Subcutaneous abdominal adipose tissue (tissue), 5 donors: Measurements from ENCODE around the gene HOXD4.

Experiments
- H3K27ac ChIP-seq: one replicate; pipeline ENCODE4 v1.7.0; 2013; ENCODE audit warnings: low read depth, mild to moderate bottlenecking, inconsistent platforms, low read length, moderate library complexity
- H3K27me3 ChIP-seq, 5 donors: one replicate each; pipeline ENCODE4 v1.7.0; 2013; ENCODE audit warnings: low read length in 5 of 5, inconsistent platforms in 1 of 5; ENCODE audit not compliant: control insufficient read depth in 5 of 5, insufficient read depth in 4 of 5
- H3K36me3 ChIP-seq, 5 donors: one replicate each; pipeline ENCODE4 v1.7.0; 2013; ENCODE audit warnings: low read length in 5 of 5; ENCODE audit not compliant: control insufficient read depth in 5 of 5, insufficient read depth in 5 of 5
- H3K4me1 ChIP-seq, 5 donors: one replicate each; pipeline ENCODE4 v1.7.0; 2013; ENCODE audit warnings: low read length in 5 of 5, mild to moderate bottlenecking in 3 of 5, moderate library complexity in 1 of 5; ENCODE audit not compliant: control insufficient read depth in 5 of 5, insufficient read depth in 5 of 5
- H3K4me3 ChIP-seq, 5 donors: one replicate each; pipeline ENCODE4 v1.7.0; 2013; ENCODE audit warnings: low read length in 5 of 5, low read depth in 1 of 5
- H3K9ac ChIP-seq, 5 donors: one replicate each; pipeline ENCODE4 v1.7.0; 2013; ENCODE audit warnings: low read length in 5 of 5, mild to moderate bottlenecking in 4 of 5, moderate library complexity in 3 of 5
- H3K9me3 ChIP-seq, 5 donors: one replicate each; pipeline ENCODE4 v1.7.0; 2013; ENCODE audit warnings: low read length in 5 of 5; ENCODE audit not compliant: control insufficient read depth in 5 of 5
- donor health status: healthy.
- donor health status: healthy.
- donor health status: healthy.
- donor health status: healthy.
- donor health status: healthy.

Gene HOXD4

DNA sequence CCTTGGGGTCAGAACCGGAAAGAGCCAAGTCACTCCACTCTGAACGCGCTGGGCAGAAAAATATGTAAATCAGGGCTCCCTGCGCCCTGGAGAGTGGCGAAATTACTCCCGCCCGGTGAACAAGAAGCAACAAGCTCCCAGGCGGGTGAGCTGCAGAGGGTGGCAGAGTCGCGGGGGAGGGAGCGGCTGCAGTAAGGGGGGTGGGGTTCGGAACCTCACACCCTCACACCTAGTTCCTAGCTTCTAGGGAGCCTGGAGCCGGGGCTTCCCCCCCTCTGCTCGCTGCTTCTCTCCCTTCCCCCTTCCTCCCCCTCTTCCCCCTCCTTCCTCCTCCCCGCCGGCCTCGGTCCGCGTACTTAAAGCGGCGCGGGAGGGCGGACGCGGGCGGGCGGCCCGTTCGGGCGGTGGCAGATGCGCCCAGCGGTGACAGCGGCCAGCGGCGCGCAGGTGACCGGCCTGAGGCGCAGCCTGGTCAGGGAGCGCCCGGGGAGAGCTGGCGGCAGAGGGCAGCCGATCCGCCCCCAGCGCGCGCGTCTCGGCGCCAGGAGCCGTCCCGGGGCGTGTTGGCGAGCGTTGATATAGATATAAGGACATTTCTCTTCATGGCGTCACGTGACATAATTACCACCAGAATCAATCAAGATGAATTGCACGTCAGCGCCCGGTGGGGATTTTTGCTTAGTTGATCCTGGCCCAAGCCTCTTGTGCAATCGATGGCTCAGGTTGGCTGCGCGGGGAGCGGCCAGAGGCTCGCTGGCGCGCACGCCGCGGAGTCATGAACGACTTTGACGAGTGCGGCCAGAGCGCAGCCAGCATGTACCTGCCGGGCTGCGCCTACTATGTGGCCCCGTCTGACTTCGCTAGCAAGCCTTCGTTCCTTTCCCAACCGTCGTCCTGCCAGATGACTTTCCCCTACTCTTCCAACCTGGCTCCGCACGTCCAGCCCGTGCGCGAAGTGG lies 44.5 kb upstream of the HOXD4 start, which contains the start of gene HOXD11:
TSS of gene HOXD11 (plus strand) at position 700 of the 959 bp plus-strand sequence. CDS start at position 776, 76 bp downstream.
- peak within 1 kb of the TSS in 4 of 5 donors; percentile 17 to 57 (median 42) for H3K4me3 ChIP-seq
- H3K36me3 ChIP-seq = no peaks in the 10 kb centered on the region
- peaks cover 73 to 92% (median 87%) of the 10 kb centered on the region in 5 donors for H3K27me3 ChIP-seq
- H3K4me1 ChIP-seq = peaks cover 0 to 44% (median 26%) of the 10 kb centered on the region in 5 donors
- H3K27ac ChIP-seq = no peak within 1 kb of the TSS
- H3K9me3 ChIP-seq = no peaks in the 10 kb centered on the region
- H3K9ac ChIP-seq = no peak within 1 kb of the TSS

DNA sequence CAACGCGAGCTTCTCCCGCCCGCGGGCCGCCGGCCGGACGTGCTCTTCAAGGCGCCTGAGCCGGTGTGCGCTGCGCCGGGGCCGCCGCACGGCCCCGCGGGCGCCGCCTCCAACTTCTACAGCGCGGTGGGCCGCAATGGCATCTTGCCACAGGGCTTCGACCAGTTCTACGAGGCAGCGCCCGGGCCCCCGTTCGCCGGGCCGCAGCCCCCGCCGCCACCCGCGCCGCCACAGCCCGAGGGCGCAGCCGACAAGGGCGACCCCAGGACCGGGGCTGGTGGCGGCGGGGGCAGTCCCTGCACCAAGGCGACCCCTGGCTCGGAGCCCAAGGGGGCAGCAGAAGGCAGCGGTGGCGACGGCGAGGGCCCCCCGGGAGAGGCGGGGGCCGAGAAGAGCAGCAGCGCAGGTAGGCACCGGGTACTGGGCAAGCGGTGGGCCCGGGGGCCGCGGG lies 43.6 kb upstream of the HOXD4 start:
- Histone ChIP-seq H3K36me3 (no peaks in the 10 kb centered on the region), H3K27me3 (peaks cover 74 to 92% (median 87%) of the 10 kb centered on the region in 5 donors), H3K27ac (no peak overlapping the region), H3K9me3 (no peaks in the 10 kb centered on the region), H3K4me3 (no peak overlapping the region), H3K9ac (no peak overlapping the region), H3K4me1 (peaks cover 0 to 44% (median 26%) of the 10 kb centered on the region in 5 donors)

DNA sequence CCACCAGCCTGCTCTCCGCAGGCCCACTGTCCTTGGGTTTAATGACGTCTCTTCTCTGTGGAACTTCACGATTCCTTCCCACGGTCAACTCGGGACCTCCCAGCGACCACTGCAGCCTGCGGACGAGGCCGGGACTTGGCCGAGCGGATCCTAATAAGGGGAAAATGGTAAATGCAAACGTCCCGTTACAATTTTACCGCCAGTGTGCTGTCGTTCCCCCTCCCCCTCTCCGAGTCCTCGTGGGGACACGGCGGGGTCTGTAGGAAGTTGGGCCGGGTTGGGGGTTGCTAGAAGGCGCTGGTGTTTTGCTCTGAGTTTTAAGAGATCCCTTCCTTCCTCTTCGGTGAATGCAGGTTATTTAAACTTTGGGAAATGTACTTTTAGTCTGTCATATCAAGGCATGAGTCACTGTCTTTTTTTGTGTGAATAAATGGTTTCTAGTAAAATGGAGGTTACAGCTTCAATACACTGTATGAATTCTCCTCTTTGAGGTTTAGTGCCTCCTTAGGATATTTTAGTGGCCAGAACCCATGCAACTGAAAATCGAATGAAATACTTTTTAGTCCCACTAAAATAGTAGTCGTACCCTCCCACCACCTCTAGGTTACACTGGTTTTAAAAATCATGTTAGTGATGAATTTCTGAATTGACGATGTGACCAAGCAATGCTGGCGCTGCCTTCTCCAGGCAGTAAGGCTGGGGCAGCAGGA lies 42.0 kb upstream of the HOXD4 start:
- H3K27me3 ChIP-seq = peaks cover 76 to 90% (median 85%) of the 10 kb centered on the region in 5 donors
- no peaks in the 10 kb centered on the region for H3K36me3 ChIP-seq
- H3K4me1 ChIP-seq = peaks cover 0 to 39% (median 21%) of the 10 kb centered on the region in 5 donors
- H3K27ac ChIP-seq = no peak overlapping the region
- no peak overlapping the region for H3K9ac ChIP-seq
- no peak overlapping the region for H3K4me3 ChIP-seq
- H3K9me3 ChIP-seq = no peaks in the 10 kb centered on the region

DNA sequence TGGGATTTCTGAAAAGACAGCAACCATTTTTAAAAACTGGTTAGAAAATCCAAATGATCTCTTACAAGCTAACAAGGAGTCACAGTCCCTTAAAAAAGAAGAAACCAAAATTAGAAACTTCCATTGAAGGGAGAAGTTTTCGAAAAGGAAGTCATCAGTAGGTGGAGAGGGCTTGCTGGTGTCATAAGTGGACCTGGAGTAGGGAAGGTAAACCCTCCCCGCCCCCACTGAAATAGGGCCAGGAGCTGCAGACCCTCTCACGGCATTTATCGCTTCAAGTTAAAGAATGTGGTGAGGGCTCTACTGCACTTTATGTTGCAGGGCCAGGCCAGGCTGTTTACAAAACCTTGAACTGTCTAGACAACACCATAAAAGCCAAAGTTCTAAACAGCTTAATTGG lies 41.4 kb upstream of the HOXD4 start:
- H3K27ac ChIP-seq = no peak overlapping the region
- H3K4me3 ChIP-seq = no peak overlapping the region
- H3K9me3 ChIP-seq = no peaks in the 10 kb centered on the region
- peaks cover 76 to 90% (median 85%) of the 10 kb centered on the region in 5 donors for H3K27me3 ChIP-seq
- no peak overlapping the region for H3K9ac ChIP-seq
- peaks cover 0 to 33% (median 16%) of the 10 kb centered on the region in 5 donors for H3K4me1 ChIP-seq
- no peaks in the 10 kb centered on the region for H3K36me3 ChIP-seq

DNA sequence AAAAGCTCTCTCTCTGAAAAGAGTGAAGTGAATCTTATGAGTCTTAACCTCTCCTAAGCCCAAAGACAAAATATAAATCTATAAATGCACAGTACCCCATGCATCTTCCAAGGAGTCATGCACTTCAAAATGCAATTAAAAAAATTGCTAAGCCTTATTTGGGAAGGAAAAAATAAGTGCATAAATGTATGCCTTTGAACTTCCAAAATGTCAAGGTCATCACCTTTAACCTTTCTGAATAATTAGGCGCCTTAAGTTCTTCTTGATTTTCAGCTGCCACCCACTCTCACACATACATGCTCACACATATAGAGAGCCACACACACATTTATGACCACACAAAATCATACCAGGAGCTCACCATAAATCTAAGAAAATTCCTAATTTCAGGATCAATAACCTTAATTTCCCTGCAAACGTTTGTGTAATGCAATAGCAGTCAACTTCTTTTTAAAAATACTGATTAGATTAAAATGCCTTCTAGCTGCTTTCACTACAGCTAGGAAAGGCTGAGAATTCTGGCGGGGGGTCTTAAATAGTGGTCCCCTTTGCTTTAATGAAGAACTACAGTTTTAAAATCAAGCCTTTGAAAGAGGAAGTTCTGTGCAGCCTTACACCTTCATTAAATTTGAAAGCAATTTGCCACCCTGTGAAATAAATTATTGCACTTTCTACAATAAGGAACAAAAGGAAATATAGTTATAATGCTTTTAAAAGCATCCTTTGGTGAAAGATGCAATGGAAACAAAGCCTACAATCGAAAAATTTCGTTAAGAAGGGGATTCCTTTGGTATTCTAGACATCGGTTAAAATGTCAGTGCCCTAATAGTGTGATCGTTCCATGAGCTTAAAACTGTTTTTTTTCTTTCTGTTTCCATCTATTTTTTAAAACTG lies 40.7 kb upstream of the HOXD4 start:
- Histone ChIP-seq H3K27me3 (peaks cover 73 to 89% (median 82%) of the 10 kb centered on the region in 5 donors), H3K4me3 (peak overlapping the region in 1 of 5 donors; percentile 22), H3K27ac (no peak overlapping the region), H3K36me3 (no peaks in the 10 kb centered on the region), H3K9ac (no peak overlapping the region), H3K9me3 (no peaks in the 10 kb centered on the region), H3K4me1 (peaks cover 0 to 29% (median 16%) of the 10 kb centered on the region in 5 donors)

DNA sequence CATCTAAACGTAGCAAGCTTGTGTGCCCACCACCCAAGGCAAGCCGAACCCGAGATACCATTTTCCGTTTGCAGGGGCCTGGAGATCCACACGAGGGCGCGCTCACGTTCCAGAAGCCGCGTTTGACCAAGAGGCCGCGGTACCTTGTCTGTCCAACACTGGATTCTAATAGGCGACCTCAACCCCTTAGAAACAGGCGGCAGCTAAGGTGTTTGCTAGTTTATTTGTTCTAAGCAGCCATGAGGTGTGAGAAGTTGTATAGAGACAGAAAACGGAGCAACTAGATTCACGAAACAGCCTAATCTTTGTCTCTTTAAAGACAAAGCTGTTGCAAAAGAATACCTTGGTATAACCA lies 40.1 kb upstream of the HOXD4 start:
- Histone ChIP-seq H3K27ac (no peak overlapping the region), H3K4me3 (peak overlapping the region in 1 of 5 donors; percentile 22), H3K27me3 (peaks cover 73 to 89% (median 82%) of the 10 kb centered on the region in 5 donors), H3K36me3 (no peaks in the 10 kb centered on the region), H3K4me1 (peaks cover 0 to 30% (median 16%) of the 10 kb centered on the region in 5 donors), H3K9me3 (no peaks in the 10 kb centered on the region), H3K9ac (no peak overlapping the region)

DNA sequence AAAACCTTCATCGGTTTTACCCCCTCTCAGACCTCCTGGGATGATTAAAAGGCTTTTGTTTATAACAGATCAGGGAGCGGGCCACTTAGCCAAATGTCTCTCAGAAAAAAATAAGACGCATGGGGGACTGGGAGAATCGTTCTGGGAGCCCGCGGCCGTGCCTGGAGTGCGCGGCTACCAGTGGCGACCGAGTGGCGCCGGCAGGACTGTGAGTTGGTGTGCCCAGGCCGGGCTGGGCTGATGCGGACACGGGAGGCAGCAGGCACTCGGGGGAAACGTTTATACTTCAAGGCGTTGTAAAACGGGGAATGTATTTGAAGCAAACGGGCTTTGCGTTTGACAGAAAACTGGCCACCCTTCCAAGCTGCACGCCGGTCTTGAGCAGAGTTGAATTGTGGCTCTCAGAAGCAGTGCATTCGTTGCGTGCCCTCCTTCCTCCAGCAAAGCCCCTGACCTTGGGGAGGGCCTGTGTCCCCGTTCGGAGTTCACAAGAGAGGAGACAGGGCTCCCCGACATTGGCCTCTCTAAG lies 39.4 kb upstream of the HOXD4 start:
- H3K4me3 ChIP-seq = no peak overlapping the region
- peaks cover 0 to 28% (median 15%) of the 10 kb centered on the region in 5 donors for H3K4me1 ChIP-seq
- no peaks in the 10 kb centered on the region for H3K9me3 ChIP-seq
- H3K9ac ChIP-seq = no peak overlapping the region
- no peak overlapping the region for H3K27ac ChIP-seq
- peaks cover 73 to 89% (median 84%) of the 10 kb centered on the region in 5 donors for H3K27me3 ChIP-seq
- no peaks in the 10 kb centered on the region for H3K36me3 ChIP-seq

DNA sequence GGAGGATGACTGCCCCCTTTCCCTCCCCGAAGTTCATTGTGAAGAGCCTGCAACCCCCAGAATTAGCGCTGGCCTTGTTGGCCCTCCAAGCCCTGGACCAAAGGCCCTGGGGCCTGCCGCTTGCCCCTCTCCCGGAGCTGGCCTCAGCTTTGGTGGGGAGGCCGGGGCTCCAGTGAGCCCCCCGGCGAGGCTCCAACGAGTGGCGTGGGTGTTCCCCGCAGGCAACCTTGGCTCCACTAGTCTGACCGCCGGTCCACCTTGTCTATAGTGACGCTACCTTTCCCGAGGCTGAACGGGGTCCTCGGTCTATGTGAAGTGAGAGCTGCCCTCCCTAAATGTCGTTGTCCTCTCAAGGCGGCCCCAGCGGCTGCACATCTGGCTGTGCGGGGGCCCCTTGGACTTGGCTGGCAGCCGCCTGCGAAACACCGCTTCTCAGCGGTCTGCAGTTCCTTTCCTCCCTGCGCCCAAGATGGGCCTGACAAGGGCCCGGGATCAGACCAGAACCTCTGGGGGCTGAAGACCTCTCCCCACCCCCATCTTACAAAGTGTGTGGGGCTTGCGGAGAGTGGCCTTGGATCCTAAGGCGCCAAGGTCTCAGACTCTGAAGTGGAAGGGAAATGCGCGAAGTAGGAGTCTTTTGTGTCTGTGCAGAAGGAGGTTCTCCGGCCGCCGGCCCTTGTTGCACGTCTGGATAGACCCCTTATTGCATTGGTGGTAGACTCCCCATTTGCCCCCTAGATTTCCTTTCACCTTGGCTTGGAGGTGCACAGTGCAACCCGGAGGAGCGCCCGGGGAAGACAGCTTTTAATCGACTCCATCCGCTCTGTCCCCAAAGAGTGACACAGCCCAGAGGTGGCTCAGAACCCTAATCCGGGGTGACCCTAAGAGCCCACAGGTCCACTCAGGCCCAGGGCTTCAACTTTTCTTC lies 38.7 kb upstream of the HOXD4 start:
- Histone ChIP-seq H3K27me3 (peaks cover 76 to 92% (median 87%) of the 10 kb centered on the region in 5 donors), H3K9me3 (no peaks in the 10 kb centered on the region), H3K9ac (no peak overlapping the region), H3K4me1 (peaks cover 0 to 23% (median 14%) of the 10 kb centered on the region in 5 donors), H3K4me3 (no peak overlapping the region), H3K27ac (no peak overlapping the region), H3K36me3 (no peaks in the 10 kb centered on the region)
